ENCODE measurements around the gene PTBP2.

PTBP2 gene

DNA sequence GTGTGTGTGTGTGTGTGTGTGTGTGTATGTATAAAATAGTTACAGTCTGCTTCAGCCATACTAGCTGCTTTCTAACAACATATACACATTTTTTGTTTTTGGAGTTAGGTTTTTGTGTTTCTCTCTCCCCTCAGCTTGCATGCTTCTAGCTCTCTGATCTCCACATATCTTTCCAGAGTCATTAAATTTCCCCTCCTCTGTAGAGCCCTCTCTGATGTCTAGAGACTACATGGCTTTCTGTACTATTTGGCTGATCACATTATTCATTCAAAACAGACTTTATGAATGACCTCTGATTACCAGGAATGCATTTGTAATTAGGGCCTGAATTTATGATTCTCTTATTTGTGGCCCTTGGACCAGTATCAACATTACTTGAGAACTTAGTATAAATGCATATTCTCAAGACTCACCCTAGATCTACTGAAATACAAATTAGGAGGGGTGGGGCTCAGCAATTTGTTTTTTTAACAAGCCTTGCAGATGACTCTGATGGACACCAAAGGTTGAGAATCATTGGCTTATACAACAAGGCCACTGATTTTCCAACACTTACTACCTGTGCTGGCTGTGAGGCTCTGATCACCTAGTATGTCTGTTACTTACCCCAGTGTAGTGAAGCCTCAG lies 104.5 kb downstream of the PTBP2 start:
- DNase-seq, result no peak

DNA sequence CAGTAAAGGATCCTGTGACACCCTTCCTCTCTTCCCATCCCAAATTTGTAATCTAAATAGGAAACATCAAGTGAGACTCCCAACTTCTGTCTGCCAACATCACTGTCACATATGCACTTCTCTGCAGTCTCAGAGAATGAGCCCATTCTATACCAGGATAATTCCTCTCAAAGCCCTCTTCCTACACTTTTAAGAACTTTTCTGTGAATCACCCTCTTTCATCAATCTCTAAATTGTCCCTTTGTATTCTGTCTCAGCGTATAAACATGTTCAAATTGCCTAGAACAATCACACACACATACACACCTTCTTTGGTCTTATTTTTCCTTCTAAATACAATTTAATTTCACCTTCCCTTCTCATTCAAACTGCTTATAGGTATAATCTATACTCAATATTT lies 111.8 kb downstream of the PTBP2 start:
- no peak for DNase-seq

- DNase-seq, result no peak
Measured at GRCh38 chr1:96834986-96835385, 113.4 kb downstream of the PTBP2 start.

DNA sequence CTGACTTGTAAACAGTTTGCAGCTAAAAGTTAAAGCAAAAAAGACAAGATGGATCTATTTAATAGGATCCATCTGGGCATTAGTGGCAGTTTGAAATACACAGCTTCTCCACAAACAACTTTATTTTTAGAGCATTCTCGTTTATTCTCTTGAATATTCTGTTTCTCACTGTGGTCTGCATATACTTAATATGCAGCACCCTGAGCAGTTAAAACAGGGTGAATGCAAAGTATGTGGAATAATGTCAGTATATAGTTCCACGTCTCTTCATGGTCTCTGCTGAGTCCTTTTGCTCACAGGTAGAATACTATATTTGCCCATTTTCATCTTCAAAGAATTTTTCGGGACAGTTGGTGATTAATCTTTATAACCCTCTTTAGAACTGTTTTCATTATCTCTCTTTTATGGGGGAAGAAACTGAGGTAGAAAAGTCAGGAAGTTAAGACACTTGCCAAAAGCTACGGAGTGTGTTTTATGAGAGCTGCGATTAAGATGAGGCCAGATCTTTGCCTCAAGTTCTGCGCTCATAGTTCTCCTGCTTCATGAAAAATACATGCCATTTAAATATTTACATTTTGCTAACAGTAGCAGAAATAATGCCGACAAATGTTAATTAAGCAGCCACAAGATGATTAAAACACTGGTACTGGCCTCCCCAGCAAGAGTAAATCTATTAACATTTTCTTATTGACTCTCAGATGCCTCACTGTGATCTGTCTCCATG lies 115.6 kb downstream of the PTBP2 start:
- DNase-seq, result no peak

- peak; percentile 78 for DNase-seq
Measured at GRCh38 chr1:96837781-96838216, 116.2 kb downstream of the PTBP2 start.

DNA sequence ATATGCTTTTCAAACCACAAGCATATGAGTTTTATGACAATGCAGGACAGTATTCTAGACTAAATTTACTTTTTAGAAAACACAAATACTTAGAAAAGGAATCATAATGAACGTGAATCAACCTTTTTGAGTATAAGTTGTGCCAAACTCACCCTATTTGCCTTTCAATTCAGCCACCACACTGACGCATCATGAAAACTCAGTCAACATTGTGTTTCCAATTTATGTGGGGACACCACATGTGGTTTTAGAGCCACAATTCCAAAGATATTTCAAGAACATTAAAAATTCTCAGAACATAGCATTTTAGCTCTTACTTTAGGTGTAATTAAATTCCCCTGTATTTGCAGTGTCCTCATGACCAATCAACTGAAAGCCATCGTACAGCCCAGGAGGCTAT lies 118.8 kb downstream of the PTBP2 start:
- DNase-seq, result no peak

- peak; percentile 45 for DNase-seq
Measured at GRCh38 chr1:96842215-96842614, 120.6 kb downstream of the PTBP2 start.

GRCh38 chr1:96843196-96843595 lies 121.6 kb downstream of the PTBP2 start:
- no peak for DNase-seq

GRCh38 chr1:96843601-96844000 lies 122.0 kb downstream of the PTBP2 start:
- no peak for DNase-seq

DNA sequence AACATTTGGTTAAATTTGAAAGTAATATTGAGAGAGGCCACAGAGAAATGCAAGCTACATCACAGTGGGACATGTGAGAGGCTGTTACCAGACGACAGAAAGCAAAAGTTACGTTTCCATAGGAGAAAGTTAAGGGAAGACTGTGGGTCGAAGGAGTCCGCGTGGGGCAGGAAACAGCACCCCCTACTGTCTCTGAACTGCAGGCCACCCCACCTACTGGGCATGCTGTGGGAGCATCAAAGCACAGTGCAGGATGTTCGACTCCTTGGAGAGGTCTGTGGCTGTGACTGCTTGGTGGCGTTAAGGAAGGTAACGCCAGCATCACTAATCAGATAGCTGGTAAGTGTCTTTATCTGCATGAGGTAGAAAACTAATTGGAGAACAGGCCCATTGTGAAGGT lies 123.9 kb downstream of the PTBP2 start:
- DNase-seq, result peak; percentile 59

DNA sequence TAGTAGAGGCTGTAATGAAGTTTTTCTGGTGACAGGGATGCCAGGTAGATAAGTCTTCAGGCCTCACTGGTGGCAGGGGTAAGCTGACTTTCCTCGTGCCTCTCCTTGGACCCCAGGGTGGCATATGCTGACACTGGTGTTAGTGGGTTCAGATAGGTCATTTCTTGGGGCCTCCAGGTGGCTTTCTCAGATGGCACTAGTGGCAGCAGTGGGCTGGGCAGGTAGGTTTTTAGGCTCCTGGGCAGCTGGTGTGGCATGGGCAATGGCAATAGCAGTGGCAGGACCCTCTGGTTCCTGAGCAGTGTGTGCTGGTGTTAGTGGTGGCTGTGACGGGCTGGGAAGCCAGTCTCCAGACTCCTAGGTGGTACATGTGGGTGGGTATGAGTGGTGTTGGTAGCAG lies 140.3 kb downstream of the PTBP2 start:
- DNase-seq, result no peak

DNA sequence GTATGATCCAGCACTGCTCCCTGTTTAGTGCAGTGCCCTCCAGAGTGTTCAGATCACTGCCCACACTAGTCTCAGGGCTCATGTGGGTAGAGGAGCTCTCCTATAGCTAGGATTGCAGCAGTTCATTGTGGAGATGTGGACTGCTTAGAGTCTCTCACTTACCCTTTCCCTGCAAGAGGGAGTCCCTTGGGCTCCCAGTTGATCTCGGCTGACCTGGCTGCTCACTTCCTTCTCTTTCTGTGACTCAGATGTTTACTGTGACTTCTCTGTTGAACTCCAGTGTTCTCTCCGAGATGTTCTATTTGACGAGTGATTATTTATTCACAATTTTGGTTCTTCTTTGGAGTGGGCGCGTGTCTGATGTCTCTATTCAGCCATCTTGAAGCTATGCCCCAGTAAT lies 141.9 kb downstream of the PTBP2 start:
- no peak for DNase-seq
